ENCODE measurements around the gene SPOP.

DNA sequence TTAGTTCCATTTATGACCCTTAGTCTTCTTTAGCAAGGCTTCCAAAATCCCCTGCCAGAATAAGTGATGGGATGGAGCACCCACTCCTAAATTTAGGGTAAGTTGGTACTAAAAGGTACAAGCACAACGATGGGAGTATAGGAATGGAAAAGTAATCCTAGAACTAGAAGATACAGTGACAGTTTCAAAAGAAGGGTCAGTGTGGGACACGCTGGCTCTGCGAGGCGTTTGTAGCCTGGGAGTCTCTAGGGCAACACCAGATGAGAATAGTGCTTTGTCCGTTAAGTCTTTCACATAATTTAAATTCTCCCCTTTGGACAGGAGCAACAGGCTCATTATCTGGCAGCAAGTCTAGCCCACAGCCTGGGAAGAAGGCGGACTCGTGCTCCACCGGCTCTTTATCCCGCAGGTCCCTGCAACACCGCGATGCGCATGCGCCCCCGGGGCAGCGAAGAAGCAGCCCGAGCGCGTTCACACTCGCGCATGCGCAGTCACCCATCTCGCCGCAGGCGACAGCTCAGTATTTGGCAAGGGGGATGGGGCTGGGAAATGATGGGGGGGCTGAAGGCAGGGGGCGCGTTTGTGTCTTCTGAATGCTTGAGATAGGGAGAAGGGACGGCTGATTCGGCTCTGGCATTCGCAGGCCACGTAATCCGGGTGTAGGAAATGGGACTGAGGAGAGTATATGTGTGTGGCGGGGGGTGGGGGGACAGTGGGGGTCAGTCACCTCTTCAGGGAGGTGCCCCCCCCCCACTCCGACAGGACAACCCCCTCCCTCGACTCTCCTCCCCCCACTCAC lies 564 bp downstream of the SPOP start:
- TF ChIP-seq, protein P1, sequence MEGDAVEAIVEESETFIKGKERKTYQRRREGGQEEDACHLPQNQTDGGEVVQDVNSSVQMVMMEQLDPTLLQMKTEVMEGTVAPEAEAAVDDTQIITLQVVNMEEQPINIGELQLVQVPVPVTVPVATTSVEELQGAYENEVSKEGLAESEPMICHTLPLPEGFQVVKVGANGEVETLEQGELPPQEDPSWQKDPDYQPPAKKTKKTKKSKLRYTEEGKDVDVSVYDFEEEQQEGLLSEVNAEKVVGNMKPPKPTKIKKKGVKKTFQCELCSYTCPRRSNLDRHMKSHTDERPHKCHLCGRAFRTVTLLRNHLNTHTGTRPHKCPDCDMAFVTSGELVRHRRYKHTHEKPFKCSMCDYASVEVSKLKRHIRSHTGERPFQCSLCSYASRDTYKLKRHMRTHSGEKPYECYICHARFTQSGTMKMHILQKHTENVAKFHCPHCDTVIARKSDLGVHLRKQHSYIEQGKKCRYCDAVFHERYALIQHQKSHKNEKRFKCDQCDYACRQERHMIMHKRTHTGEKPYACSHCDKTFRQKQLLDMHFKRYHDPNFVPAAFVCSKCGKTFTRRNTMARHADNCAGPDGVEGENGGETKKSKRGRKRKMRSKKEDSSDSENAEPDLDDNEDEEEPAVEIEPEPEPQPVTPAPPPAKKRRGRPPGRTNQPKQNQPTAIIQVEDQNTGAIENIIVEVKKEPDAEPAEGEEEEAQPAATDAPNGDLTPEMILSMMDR (conservative IDR thresholded peaks at IDR 0.05; ENCODE audit: low read depth, low read length) = 0 out of 2 replicates have a peak, but pooled peaks have one; percentile 7
- peak; percentile 41; the same call in 1 of the 2 replicates for TF ChIP-seq POLR2A (IDR thresholded peaks at IDR 0.05; ENCODE audit: low read depth, low read length)
- no peak for TF ChIP-seq RCOR1 (IDR thresholded peaks at IDR 0.05; ENCODE audit: insufficient replicate concordance, low read length)
- no peak for TF ChIP-seq MAFK (IDR thresholded peaks at IDR 0.05; ENCODE audit: low read depth, low read length)
- TF ChIP-seq RAD21 (IDR thresholded peaks at IDR 0.05; ENCODE audit: low read length) = 0 out of 2 replicates have a peak, but pooled peaks have one; percentile 16
- TF ChIP-seq SMC3 (IDR thresholded peaks at IDR 0.05; ENCODE audit: low read depth, low read length) = no peak
